A673 (cell line): ENCODE measurements around the gene SPIC. TPM values are rescaled to one million over a fixed set of nuclear protein-coding genes. Genes with fewer than 3 reads are reported as not detected.

Source experiments
- BruUV-seq: library from RNA; stranded (reverse); fragments of 400-500 nt; replicated peaks from 2 replicates; lab custom pipeline; 2021; lab: Mats Ljungman, UMichigan
- CTCF ChIA-PET: fragments of 300-600 bp; sonication (Branson Sonifier 250); formaldehyde crosslinking; loops from one replicate; lab custom pipeline; 2022; ENCODE audit warnings: antibody characterized with exemption; lab: Charles Lee
- POLR2A ChIA-PET: fragments of 300-600 bp; sonication (Branson Sonifier 250); formaldehyde crosslinking; loops from one replicate; lab custom pipeline; 2022; ENCODE audit warnings: antibody characterized with exemption; ENCODE audit not compliant: low non-redundant PET; lab: Charles Lee
- DNase-seq: peaks from one replicate; pipeline ENCODE4 v3.0.0-alpha.2; 2015; ENCODE audit warnings: low spot score
- H3K27ac ChIP-seq: fragments of 200-600 bp; sonication (generic); 2 replicates; pipeline ENCODE4 v1.5.1; 2016; ENCODE audit warnings: mixed run types, low read depth, mild to moderate bottlenecking, mixed read lengths, antibody characterized with exemption, low read length; ENCODE audit not compliant: poor library complexity, severe bottlenecking
- H3K27me3 ChIP-seq: fragments of 200-600 bp; sonication (generic); replicated peaks from 2 replicates; pipeline ENCODE4 v1.6.1; 2017; ENCODE audit warnings: mixed run types, low read depth, mild to moderate bottlenecking, mixed read lengths, antibody characterized with exemption, low read length; ENCODE audit not compliant: insufficient read depth, poor library complexity
- H3K36me3 ChIP-seq: fragments of 200-600 bp; sonication (generic); 2 replicates; pipeline ENCODE4 v1.6.1; 2016; ENCODE audit warnings: mixed run types, mild to moderate bottlenecking, mixed read lengths, antibody characterized with exemption, low read length; ENCODE audit not compliant: insufficient read depth, poor library complexity, severe bottlenecking
- H3K4me1 ChIP-seq: fragments of 200-600 bp; sonication (generic); 2 replicates; pipeline ENCODE4 v1.6.1; 2017; ENCODE audit warnings: mixed run types, mild to moderate bottlenecking, mixed read lengths, antibody characterized with exemption, low read length; ENCODE audit not compliant: insufficient read depth, poor library complexity, severe bottlenecking
- H3K4me3 ChIP-seq: fragments of 200-600 bp; sonication (generic); 2 replicates; pipeline ENCODE4 v1.5.1; 2016; ENCODE audit warnings: low read depth, mixed run types, mild to moderate bottlenecking, mixed read lengths, low read length; ENCODE audit not compliant: poor library complexity, severe bottlenecking
- H3K9me3 ChIP-seq: fragments of 200-600 bp; sonication (generic); 2 replicates; pipeline ENCODE4 v1.6.1; 2016; ENCODE audit warnings: mixed run types, low read depth, mild to moderate bottlenecking, mixed read lengths, antibody characterized with exemption, low read length; ENCODE audit not compliant: poor library complexity, severe bottlenecking
- EZH2 ChIP-seq: fragments of 200-600 bp; sonication (generic); IDR thresholded peaks from 2 replicates; pipeline ENCODE4 v1.6.1; 2017; ENCODE audit warnings: borderline replicate concordance, low read depth, mild to moderate bottlenecking, mixed read lengths, antibody characterized with exemption, low read length; ENCODE audit not compliant: poor library complexity, severe bottlenecking
- intact Hi-C: fragments of 100-400 bp; cut with micrococcal nuclease; formaldehyde crosslinking; loops from one replicate; pipeline ENCODE4 v1.10.0; 2022; ENCODE audit not compliant: unreplicated experiment
- total RNA-seq: library from RNA; stranded (reverse); gene quantifications from 2 replicates; pipeline ENCODE4 v1.2.3, GENCODE V29; 2021
- TF ChIP-seq, protein P1 (sequence below): fragments of 300-800, 200-600 bp; sonication (generic); conservative IDR thresholded peaks from 2 replicates; pipeline ENCODE4 v1.5.1; 2017; ENCODE audit warnings: low read depth, mild to moderate bottlenecking, antibody characterized with exemption, low read length, moderate library complexity, mixed read lengths

The SPIC gene
- total RNA-seq, 1 experiment from 2014 or later, result not detected

DNA sequence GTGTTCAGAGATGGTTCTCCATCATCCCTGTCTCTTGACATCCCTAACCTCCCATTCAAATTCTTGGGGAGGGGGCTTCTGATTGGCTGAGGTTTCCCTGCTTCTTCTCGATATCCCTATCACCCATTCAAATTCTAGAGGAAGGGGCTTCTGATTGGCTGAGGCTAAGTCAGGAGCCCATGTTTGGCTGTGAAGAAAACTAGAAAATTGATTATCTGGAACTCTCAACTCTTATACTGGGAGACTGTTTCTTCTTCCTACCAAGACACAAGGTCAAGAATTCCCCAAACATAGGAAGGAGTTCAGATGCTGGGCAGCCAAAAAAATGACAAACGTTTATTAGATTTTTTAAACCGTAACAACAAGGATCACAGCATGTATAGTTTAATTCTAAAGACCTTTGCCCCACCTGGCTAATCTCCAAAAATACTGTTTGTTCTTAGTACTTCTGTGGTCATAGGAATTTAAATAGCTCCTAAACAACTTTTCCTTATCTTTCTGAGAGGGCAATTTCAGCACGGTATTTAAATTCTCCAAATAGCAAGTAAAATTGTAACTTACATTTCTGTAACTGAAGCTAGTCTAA, 26.4 kb downstream of the SPIC start:
- no peak overlapping the region for H3K4me3 ChIP-seq
- no peaks in the 10 kb centered on the region for H3K4me1 ChIP-seq
- peaks cover 28% of the 10 kb centered on the region for H3K27me3 ChIP-seq
- CTCF ChIA-PET, result no interaction called here
- TF ChIP-seq, protein P1, sequence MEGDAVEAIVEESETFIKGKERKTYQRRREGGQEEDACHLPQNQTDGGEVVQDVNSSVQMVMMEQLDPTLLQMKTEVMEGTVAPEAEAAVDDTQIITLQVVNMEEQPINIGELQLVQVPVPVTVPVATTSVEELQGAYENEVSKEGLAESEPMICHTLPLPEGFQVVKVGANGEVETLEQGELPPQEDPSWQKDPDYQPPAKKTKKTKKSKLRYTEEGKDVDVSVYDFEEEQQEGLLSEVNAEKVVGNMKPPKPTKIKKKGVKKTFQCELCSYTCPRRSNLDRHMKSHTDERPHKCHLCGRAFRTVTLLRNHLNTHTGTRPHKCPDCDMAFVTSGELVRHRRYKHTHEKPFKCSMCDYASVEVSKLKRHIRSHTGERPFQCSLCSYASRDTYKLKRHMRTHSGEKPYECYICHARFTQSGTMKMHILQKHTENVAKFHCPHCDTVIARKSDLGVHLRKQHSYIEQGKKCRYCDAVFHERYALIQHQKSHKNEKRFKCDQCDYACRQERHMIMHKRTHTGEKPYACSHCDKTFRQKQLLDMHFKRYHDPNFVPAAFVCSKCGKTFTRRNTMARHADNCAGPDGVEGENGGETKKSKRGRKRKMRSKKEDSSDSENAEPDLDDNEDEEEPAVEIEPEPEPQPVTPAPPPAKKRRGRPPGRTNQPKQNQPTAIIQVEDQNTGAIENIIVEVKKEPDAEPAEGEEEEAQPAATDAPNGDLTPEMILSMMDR, result no peak
- TF ChIP-seq EZH2, result no peak
- no peak for DNase-seq
- intact Hi-C loops, result no loop called here
- no peak overlapping the region for H3K27ac ChIP-seq
- no TSS peak for BruUV-seq
- no peaks in the 10 kb centered on the region for H3K9me3 ChIP-seq
- H3K36me3 ChIP-seq, result no peaks in the 10 kb centered on the region
- POLR2A ChIA-PET, result interaction anchor here (0.5 kb wide), 1 partner anchor 690 kb away, joined by 3 read pairs; no protein-coding TSS in a partner anchor

DNA sequence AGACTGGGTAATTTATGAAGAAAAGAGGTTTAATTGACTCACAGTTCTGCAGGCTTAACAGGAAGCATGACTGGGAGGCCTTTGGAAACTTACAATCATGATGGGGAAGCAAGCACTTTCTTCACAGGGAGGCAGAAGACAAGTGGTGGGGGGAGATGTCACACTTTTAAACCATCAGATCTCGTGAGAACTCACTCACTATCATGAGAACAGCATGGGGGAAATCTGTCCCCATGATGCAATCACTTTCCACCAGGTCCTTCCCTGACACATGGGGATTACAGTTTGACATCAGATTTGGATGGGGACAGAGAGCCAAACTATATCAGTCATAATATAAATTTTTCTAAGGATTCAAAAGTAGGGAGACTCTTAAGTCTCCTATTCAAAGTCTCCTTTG, 46.0 kb downstream of the SPIC start:
- no TSS peak for BruUV-seq
- Histone ChIP-seq H3K4me1 (no peaks in the 10 kb centered on the region), H3K27me3 (no peaks in the 10 kb centered on the region), H3K4me3 (no peak overlapping the region), H3K9me3 (no peaks in the 10 kb centered on the region), H3K27ac (no peak overlapping the region), H3K36me3 (no peaks in the 10 kb centered on the region)
- intact Hi-C loops, result no loop called here
- TF ChIP-seq, protein P1, result no peak
- TF ChIP-seq EZH2, result no peak
- DNase-seq, result no peak
- CTCF ChIA-PET, result no interaction called here
- POLR2A ChIA-PET, result no interaction called here

DNA sequence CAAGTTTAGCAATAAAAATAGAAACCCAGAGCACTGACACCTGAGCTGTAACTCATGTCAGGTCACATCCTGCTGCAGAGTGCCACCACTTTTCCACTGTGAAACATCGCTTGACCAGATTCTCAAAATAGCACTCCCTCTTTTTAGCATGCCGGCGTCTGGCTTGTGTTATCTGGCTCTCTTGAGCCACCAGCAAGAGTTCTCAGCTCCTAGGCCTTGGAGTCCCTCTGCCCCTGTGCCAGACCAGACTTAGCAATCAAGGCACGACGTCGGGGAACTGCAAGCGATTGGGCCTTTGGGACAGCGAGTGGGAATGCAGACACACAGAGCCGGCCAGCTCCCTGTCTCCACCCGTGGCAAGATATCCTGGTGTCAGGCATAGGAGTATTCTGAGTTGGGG, 52.5 kb downstream of the SPIC start:
- no peak overlapping the region for H3K27ac ChIP-seq
- no peaks in the 10 kb centered on the region for H3K9me3 ChIP-seq
- ChIA-PET CTCF (no interaction called here), POLR2A (interaction anchor here (0.6 kb wide), 1 partner anchor 13 kb away, joined by 5 read pairs; no protein-coding TSS in a partner anchor)
- H3K27me3 ChIP-seq, result no peaks in the 10 kb centered on the region
- no peaks in the 10 kb centered on the region for H3K4me1 ChIP-seq
- H3K36me3 ChIP-seq, result no peaks in the 10 kb centered on the region
- DNase-seq, result no peak
- TF ChIP-seq, protein P1, result no peak
- TF ChIP-seq EZH2, result no peak
- BruUV-seq, result no TSS peak
- intact Hi-C loops, result no loop called here
- no peak overlapping the region for H3K4me3 ChIP-seq
